HepG2 (cell line): ENCODE results near the gene BBIP1. TPM values are rescaled to one million over a fixed set of nuclear protein-coding genes. Genes with fewer than 3 reads are reported as not detected.
A peak's percentile ranks its signal among the peaks of the same experiment; 100 is the strongest.

Experiments
- ARNT ChIP-seq: fragments of 450-650 bp; IDR thresholded peaks from 2 replicates; pipeline ENCODE4 v1.6.1; 2017
- ARNT2 ChIP-seq: sonication (generic); formaldehyde crosslinking; IDR thresholded peaks from 2 replicates; pipeline ENCODE4 v1.8.0; 2022; ENCODE audit warnings: mild to moderate bottlenecking, low read depth, missing genetic modification reagents, moderate library complexity
- ATF1 ChIP-seq: IDR thresholded peaks from 2 replicates; pipeline ENCODE4 v1.6.1; 2016; ENCODE audit warnings: mild to moderate bottlenecking, control low read depth
- BRF2 ChIP-seq: sonication (generic); formaldehyde crosslinking; IDR thresholded peaks from 2 replicates; pipeline ENCODE4 v1.8.1; 2022; ENCODE audit warnings: mild to moderate bottlenecking, missing genetic modification reagents
- CC2D1A ChIP-seq: sonication (generic); formaldehyde crosslinking; IDR thresholded peaks from 2 replicates; pipeline ENCODE4 v1.8.1; 2023; ENCODE audit warnings: mild to moderate bottlenecking, missing genetic modification reagents
- EEA1 ChIP-seq: sonication (generic); formaldehyde crosslinking; IDR thresholded peaks from 2 replicates; pipeline ENCODE4 v1.5.1; 2020; ENCODE audit warnings: mild to moderate bottlenecking, missing genetic modification reagents, borderline replicate concordance
- NAIF1 ChIP-seq: sonication (generic); formaldehyde crosslinking; IDR thresholded peaks from 2 replicates; pipeline ENCODE4 v1.5.0; 2020; ENCODE audit warnings: mild to moderate bottlenecking, missing genetic modification reagents, borderline replicate concordance
- NFIB ChIP-seq: sonication (generic); formaldehyde crosslinking; IDR thresholded peaks from 2 replicates; pipeline ENCODE4 v1.9.0; 2021; ENCODE audit warnings: missing genetic modification reagents, mild to moderate bottlenecking, borderline replicate concordance
- PTBP1 ChIP-seq: fragments of 200-400 bp; formaldehyde crosslinking; IDR thresholded peaks from 2 replicates; pipeline ENCODE4 v1.6.1; 2018; ENCODE audit warnings: low read length, low read depth; ENCODE audit not compliant: poor library complexity, severe bottlenecking
- RBFOX2 ChIP-seq: fragments of 200-400 bp; formaldehyde crosslinking; IDR thresholded peaks from 2 replicates; pipeline ENCODE4 v1.6.1; 2017; ENCODE audit warnings: low read depth, mild to moderate bottlenecking, low read length
- RELA ChIP-seq: sonication (generic); formaldehyde crosslinking; IDR thresholded peaks from 2 replicates; pipeline ENCODE4 v1.4.0; 2020; ENCODE audit warnings: missing genetic modification reagents
- SRSF4 ChIP-seq: fragments of 200-400 bp; formaldehyde crosslinking; IDR thresholded peaks from one replicate; pipeline ENCODE4 v1.6.1; 2018; ENCODE audit warnings: mild to moderate bottlenecking, low read depth, low read length, moderate library complexity; ENCODE audit not compliant: poor library complexity, severe bottlenecking
- U2AF2 ChIP-seq: fragments of 200-400 bp; formaldehyde crosslinking; IDR thresholded peaks from 2 replicates; pipeline ENCODE4 v1.6.1; 2017; ENCODE audit warnings: low read depth, mild to moderate bottlenecking, low read length
- ZBTB10 ChIP-seq: sonication (generic); formaldehyde crosslinking; IDR thresholded peaks from 2 replicates; pipeline ENCODE4 v1.4.0; 2020; ENCODE audit warnings: missing genetic modification reagents, borderline replicate concordance
- ZBTB4 ChIP-seq: sonication (generic); formaldehyde crosslinking; IDR thresholded peaks from 2 replicates; pipeline ENCODE4 v1.4.0; 2020; ENCODE audit warnings: missing genetic modification reagents, mild to moderate bottlenecking, borderline replicate concordance
- ZFP91 ChIP-seq: sonication (generic); formaldehyde crosslinking; IDR thresholded peaks from 2 replicates; pipeline ENCODE4 v1.9.0; 2022; ENCODE audit warnings: missing genetic modification reagents, mild to moderate bottlenecking, borderline replicate concordance
- ZNF616 ChIP-seq: sonication (generic); formaldehyde crosslinking; IDR thresholded peaks from 2 replicates; pipeline ENCODE4 v1.5.0; 2020; ENCODE audit warnings: low read depth, mild to moderate bottlenecking, missing genetic modification reagents
- ZNF737 ChIP-seq: sonication (generic); formaldehyde crosslinking; IDR thresholded peaks from 2 replicates; pipeline ENCODE4 v1.5.0; 2020; ENCODE audit warnings: missing genetic modification reagents, mild to moderate bottlenecking, borderline replicate concordance
- ZNF775 ChIP-seq: sonication (generic); formaldehyde crosslinking; IDR thresholded peaks from 2 replicates; pipeline ENCODE4 v1.4.0; 2020; ENCODE audit warnings: missing genetic modification reagents, mild to moderate bottlenecking, moderate library complexity, borderline replicate concordance
- ZNF792 ChIP-seq: IDR thresholded peaks from 2 replicates; pipeline ENCODE4 v1.6.1; 2016
- polyA plus RNA-seq, 8 experiments: library from polyadenylated mRNA; depleted of rRNA in 3 of 8; stranded (reverse) in 7 of 8; unstranded in 1 of 8; fragments of >200 nt; fragmentation: Illumina TruSeq in 4 of 8; extraction: Trizol in 4 of 8; gene quantifications; 2 replicates each; pipeline versions ENCODE4 v1.2.1 to v1.2.3, GENCODE V29; 2011 to 2016; ENCODE audit warnings: low read depth in 4 of 8, missing spikeins in 1 of 8, mixed read lengths in 1 of 8; ENCODE audit not compliant: insufficient read depth in 1 of 8
- total RNA-seq, 5 experiments: library from RNA; depleted of rRNA; stranded (reverse); fragments of >200 nt; fragmentation: Illumina TruSeq; extraction: Trizol; gene quantifications; 2 replicates each; pipeline ENCODE4 v1.2.3, GENCODE V29; 2016; ENCODE audit warnings: low read depth in 1 of 5

Gene BBIP1
- total and polyA plus RNA-seq, 2 of the 13 experiments (the other 11 are each of a cell fraction or from before 2014, with no cell fraction given), result 18.3 to 24.1 TPM

- TF ChIP-seq U2AF2, result no peak
- TF ChIP-seq ZFP91, result peak; percentile 52; the same call in 1 of the 2 replicates
- TF ChIP-seq ZBTB4 (CRISPR knock-in tag), result no peak
- peak; percentile 71; the same call in 1 of the 2 replicates for TF ChIP-seq ZBTB10
- no peak for TF ChIP-seq ZNF616 (CRISPR knock-in tag)
- TF ChIP-seq ZNF792, result no peak
- TF ChIP-seq NAIF1 (CRISPR knock-in tag), result no peak
- 0 out of 2 replicates have a peak, but pooled peaks have one; percentile 30 for TF ChIP-seq RELA
- TF ChIP-seq PTBP1, result no peak
- TF ChIP-seq CC2D1A (CRISPR knock-in tag), result no peak
- TF ChIP-seq ARNT, result no peak
- TF ChIP-seq EEA1, result no peak
- no peak for TF ChIP-seq ZNF737 (CRISPR knock-in tag)
- TF ChIP-seq BRF2 (CRISPR knock-in tag), result peak; percentile 45; the same call in 1 of the 2 replicates
- no peak for TF ChIP-seq SRSF4
- TF ChIP-seq ZNF775 (CRISPR knock-in tag), result no peak; the same call in 1 of the 2 replicates
- no peak; the same call in 1 of the 2 replicates for TF ChIP-seq ATF1 (CRISPR knock-in tag)
- no peak for TF ChIP-seq ARNT2
- TF ChIP-seq RBFOX2, result peak; percentile 91
- no peak for TF ChIP-seq NFIB
Observed at GRCh38 chr10:110872145-110872983, 46.6 kb downstream of the BBIP1 start (continued).
